NT2/D1 (cell line): ENCODE results near the gene PLCG2.

Source experiments
- SUZ12 ChIP-seq: IDR thresholded peaks from 2 replicates; pipeline ENCODE4 v1.6.1; 2011; ENCODE audit not compliant: insufficient read length, insufficient read depth; ENCODE audit errors: extremely low read depth
- YY1 ChIP-seq: IDR thresholded peaks from 2 replicates; pipeline ENCODE4 v1.6.1; 2011; ENCODE audit not compliant: insufficient read length, insufficient read depth

GRCh38 chr16:81737885-81738536, 41.1 kb upstream of the PLCG2 start:
- TF ChIP-seq SUZ12 (no peak), YY1 (no peak)
